ENCODE data around the gene DOK6.

DNA sequence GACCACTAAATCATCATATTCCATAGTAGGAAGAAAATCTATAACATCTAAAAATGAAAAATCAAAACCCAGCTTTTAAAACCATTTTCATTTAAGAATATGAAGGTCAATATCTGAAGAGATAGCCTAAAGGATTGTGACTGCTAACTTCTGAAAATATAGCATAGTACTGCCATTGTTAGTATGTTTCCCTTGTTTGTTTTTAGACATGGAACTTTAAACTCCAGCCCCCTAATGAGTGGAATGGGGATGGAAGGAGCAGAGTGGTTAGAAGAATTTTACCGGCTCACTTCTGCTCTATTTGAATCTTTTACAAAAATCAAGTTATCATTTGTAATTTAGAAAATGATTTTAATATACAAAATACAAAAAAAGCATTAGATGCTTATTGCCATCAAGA lies 378.0 kb downstream of the DOK6 start:
- no peak for TF ChIP-seq CTCF (conservative IDR thresholded peaks at IDR 0.05; ENCODE audit: low read length)
- TF ChIP-seq EZH2phosphoT487 (IDR thresholded peaks at IDR 0.05; ENCODE audit: borderline replicate concordance, low read depth, low read length) = no peak
